ENCODE measurements around the gene IGFBP4. TPM values are rescaled to one million over a fixed set of nuclear protein-coding genes. Genes with fewer than 3 reads are reported as not detected.

Gene IGFBP4
- total and polyA plus RNA-seq, 7 donors, result 30.3 to 440 (median 242) TPM

GRCh38 chr17:40478486-40478885 lies 35.2 kb downstream of the IGFBP4 start:
- Histone ChIP-seq H3K4me1 (peaks cover 0 to 32% (median 31%) of the 10 kb centered on the region in 4 donors), H3K27me3 (no peaks in the 10 kb centered on the region), H3K36me3 (no peaks in the 10 kb centered on the region), H3K4me3 (no peak overlapping the region), H3K27ac (no peak overlapping the region), H3K9me3 (no peaks in the 10 kb centered on the region)
- 96% methylated on average over 13 of the region's 13 CpGs for WGBS, 2 donors
- no peak for DNase-seq
- intact Hi-C loops (cut with DNase I), result no loop called here
- no peak for TF ChIP-seq EP300 (IDR thresholded peaks at IDR 0.05)
- TF ChIP-seq POLR2AphosphoS5 (IDR thresholded peaks at IDR 0.05), result no peak
- TF ChIP-seq CTCF (IDR thresholded peaks at IDR 0.05), result no peak
- TF ChIP-seq POLR2A (IDR thresholded peaks at IDR 0.05), result no peak

GRCh38 chr17:40479754-40480480 lies 36.7 kb downstream of the IGFBP4 start:
- Histone ChIP-seq H3K27ac (no peak overlapping the region), H3K9me3 (no peaks in the 10 kb centered on the region), H3K4me3 (no peak overlapping the region), H3K36me3 (no peaks in the 10 kb centered on the region), H3K27me3 (no peaks in the 10 kb centered on the region), H3K4me1 (peaks cover 0 to 18% (median 16%) of the 10 kb centered on the region in 4 donors)
- no peak for DNase-seq
- TF ChIP-seq POLR2AphosphoS5 (IDR thresholded peaks at IDR 0.05) (no peak), CTCF (IDR thresholded peaks at IDR 0.05) (no peak), EP300 (IDR thresholded peaks at IDR 0.05) (no peak), POLR2A (IDR thresholded peaks at IDR 0.05) (no peak)
- intact Hi-C loops (cut with DNase I), result no loop called here
- WGBS, 2 donors, result 62 to 65% methylated on average over 9 of the region's 9 CpGs

GRCh38 chr17:40480501-40481003 lies 37.3 kb downstream of the IGFBP4 start:
- 14 to 19% methylated on average over 12 of the region's 12 CpGs for WGBS, 2 donors
- H3K27me3 ChIP-seq, result no peaks in the 10 kb centered on the region
- intact Hi-C loops (cut with DNase I), result no loop called here
- no peak for TF ChIP-seq EP300 (IDR thresholded peaks at IDR 0.05)
- no peak for TF ChIP-seq POLR2AphosphoS5 (IDR thresholded peaks at IDR 0.05)
- no peak for TF ChIP-seq CTCF (IDR thresholded peaks at IDR 0.05)
- no peak for TF ChIP-seq POLR2A (IDR thresholded peaks at IDR 0.05)
- no peak overlapping the region for H3K27ac ChIP-seq
- H3K4me1 ChIP-seq, result peaks cover 0 to 14% (median 13%) of the 10 kb centered on the region in 4 donors
- no peaks in the 10 kb centered on the region for H3K9me3 ChIP-seq
- no peak overlapping the region for H3K4me3 ChIP-seq
- H3K36me3 ChIP-seq, result no peaks in the 10 kb centered on the region
- DNase-seq, result no peak

- TF ChIP-seq POLR2AphosphoS5 (IDR thresholded peaks at IDR 0.05), result no peak
- no peak for TF ChIP-seq CTCF (IDR thresholded peaks at IDR 0.05)
- no peak for TF ChIP-seq EP300 (IDR thresholded peaks at IDR 0.05)
- TF ChIP-seq POLR2A (IDR thresholded peaks at IDR 0.05), result no peak
- no peak overlapping the region for H3K4me3 ChIP-seq
- H3K27me3 ChIP-seq, result no peaks in the 10 kb centered on the region
- peaks cover 0 to 14% (median 13%) of the 10 kb centered on the region in 4 donors for H3K4me1 ChIP-seq
- H3K27ac ChIP-seq, result no peak overlapping the region
- intact Hi-C loops (cut with DNase I), result no loop called here
- 78 to 79% methylated on average over 7 of the region's 7 CpGs for WGBS, 2 donors
- DNase-seq, result no peak
- no peaks in the 10 kb centered on the region for H3K36me3 ChIP-seq
- H3K9me3 ChIP-seq, result no peaks in the 10 kb centered on the region
These were observed 37.9 kb downstream of the IGFBP4 start for GRCh38 chr17:40481106-40481505.

Data from sigmoid colon (tissue), 7 donors.